Measurements from ENCODE around the gene KRTAP10-2. TPM values are rescaled to one million over a fixed set of nuclear protein-coding genes. Genes with fewer than 3 reads are reported as not detected.

The KRTAP10-2 gene
- total RNA-seq, 6 experiments from 2014 or later: not detected

DNA sequence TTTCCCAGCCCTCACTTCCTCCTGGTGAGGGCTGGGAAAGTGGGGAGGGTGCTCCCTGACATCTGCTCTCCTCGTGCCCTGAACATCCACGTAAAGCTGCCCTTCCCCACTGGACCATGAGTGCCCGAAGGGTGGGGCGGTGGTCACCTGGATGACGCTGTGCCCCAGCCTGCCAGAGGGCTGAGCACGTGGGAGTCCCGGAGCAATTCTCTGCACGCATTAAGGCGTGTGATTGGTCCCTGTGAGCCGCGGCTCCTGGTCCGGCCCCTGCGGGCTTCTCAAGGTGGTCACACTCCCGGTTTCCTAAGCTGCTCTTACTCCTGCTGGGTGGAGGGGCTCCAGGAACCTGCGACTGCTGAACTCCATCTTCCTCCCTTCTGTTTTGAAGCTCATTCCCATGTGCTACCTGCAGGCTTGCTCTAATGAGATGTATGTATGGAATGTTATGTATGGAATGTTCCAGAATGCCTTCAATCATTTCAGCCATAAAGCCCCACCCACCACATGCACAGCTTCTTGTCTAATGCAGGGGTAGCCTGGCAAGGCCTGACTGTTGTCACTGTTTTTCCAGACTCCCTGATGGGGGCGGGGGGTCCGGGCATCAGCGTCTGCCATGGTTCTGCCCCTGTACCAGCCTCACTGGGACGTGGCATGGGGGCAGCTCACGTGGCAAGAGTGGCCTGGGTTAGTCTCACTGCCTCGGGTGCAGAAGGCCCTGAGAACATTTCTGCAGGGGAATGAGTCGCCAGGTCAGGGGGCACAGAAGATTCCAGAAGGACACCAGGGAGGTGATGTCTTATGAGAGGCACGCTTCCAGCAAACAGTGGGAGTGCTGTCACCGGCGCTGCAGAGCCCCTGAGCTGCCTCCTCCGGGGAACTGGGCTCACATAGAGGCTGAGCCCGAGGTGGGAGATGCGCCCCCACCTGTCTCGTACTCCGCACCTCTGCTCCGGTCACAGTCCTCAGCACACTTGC is 30.7 kb downstream of the KRTAP10-2 start:
- no peaks in the 10 kb centered on the region; the same call in none of the 2 replicates for H3K27me3 Mint-ChIP-seq (ENCODE audit: insufficient read depth)
- no peaks in the 10 kb centered on the region for H3K4me1 Mint-ChIP-seq (ENCODE audit: low read depth)
- H3K4me3 Mint-ChIP-seq: no peak overlapping the region
- peaks cover 31% of the 10 kb centered on the region for H3K9me3 Mint-ChIP-seq
- H3K27ac Mint-ChIP-seq: no peak overlapping the region
- no peaks in the 10 kb centered on the region; the same call in 1 of the 2 replicates for H3K36me3 Mint-ChIP-seq (ENCODE audit: low read depth)
- TF ChIP-seq, protein P1, sequence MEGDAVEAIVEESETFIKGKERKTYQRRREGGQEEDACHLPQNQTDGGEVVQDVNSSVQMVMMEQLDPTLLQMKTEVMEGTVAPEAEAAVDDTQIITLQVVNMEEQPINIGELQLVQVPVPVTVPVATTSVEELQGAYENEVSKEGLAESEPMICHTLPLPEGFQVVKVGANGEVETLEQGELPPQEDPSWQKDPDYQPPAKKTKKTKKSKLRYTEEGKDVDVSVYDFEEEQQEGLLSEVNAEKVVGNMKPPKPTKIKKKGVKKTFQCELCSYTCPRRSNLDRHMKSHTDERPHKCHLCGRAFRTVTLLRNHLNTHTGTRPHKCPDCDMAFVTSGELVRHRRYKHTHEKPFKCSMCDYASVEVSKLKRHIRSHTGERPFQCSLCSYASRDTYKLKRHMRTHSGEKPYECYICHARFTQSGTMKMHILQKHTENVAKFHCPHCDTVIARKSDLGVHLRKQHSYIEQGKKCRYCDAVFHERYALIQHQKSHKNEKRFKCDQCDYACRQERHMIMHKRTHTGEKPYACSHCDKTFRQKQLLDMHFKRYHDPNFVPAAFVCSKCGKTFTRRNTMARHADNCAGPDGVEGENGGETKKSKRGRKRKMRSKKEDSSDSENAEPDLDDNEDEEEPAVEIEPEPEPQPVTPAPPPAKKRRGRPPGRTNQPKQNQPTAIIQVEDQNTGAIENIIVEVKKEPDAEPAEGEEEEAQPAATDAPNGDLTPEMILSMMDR (IDR thresholded peaks at IDR 0.05): no peak
- DNase-seq: no peak

DNA sequence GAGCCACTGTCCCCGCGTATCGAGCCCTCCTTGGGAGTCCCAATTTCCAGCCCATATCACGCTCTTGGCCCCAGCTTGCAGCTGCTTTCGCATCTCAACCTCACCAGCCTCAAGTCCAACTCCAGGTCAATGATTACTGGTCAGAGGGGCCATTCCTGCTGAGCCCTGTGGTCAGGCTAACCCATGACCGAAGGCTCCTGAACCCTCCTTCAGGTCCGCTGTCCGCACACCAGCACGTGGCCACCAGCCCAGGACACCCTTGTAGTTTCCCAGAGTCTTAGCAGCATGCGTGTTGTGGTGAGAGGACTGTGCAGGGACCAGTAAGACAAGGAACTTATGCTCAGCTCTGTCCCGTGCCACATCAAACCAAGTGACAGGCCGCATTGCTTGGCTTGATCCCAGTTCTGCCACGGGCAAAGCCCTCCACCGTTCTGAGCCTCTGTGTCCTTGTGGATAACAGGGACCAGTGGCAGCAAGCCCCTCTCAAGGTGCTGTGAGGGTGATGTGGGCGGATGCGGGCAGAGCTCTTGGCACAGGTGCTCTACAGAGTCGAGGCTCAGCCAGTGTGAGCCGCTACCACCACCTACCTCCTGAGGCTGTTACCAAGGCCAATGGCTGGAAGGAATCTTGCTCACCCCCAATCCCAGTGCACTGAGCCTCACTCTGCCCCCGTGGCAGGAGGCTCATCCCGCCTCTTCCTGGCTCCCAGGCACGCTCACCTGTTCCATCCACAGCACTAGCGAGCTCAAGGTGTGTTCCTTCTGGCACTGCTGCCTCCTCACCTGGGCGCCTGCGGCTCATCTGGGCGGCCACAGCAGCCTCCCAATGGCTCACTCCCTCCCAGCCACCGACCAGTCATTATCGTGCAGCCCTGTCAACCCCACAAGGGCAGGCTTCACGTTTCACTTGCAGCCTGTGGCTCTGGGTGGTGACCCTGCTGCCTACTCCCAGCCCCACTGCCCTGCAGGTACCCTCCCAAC is 31.7 kb downstream of the KRTAP10-2 start:
- TF ChIP-seq, protein P1 (IDR thresholded peaks at IDR 0.05): no peak
- no peaks in the 10 kb centered on the region; the same call in 1 of the 2 replicates for H3K36me3 Mint-ChIP-seq (ENCODE audit: low read depth)
- H3K27me3 Mint-ChIP-seq (ENCODE audit: insufficient read depth): no peaks in the 10 kb centered on the region; the same call in none of the 2 replicates
- no peaks in the 10 kb centered on the region for H3K4me1 Mint-ChIP-seq (ENCODE audit: low read depth)
- DNase-seq: no peak
- H3K9me3 Mint-ChIP-seq: peaks cover 38% of the 10 kb centered on the region
- no peak overlapping the region for H3K27ac Mint-ChIP-seq
- no peak overlapping the region for H3K4me3 Mint-ChIP-seq

DNA sequence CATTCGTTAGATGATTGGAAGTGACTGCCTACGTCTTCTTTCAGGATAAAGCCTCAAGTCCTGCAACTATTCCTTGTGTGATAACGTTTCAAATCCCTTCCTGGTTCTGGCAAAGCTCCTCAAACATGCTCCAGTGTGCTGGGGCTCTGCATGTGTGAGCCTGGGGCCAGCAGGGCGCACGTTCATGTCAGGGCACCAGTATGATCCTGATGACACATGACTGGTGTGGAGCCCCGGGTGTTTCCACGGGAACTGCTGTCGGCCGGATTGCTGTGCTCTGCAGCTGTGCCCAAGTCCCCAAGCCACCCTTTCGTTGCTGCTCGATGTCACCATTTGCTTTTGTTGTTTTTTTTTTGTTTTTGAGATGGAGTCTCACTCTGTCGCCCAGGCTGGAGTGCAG is 32.6 kb downstream of the KRTAP10-2 start:
- no peaks in the 10 kb centered on the region; the same call in none of the 2 replicates for H3K27me3 Mint-ChIP-seq (ENCODE audit: insufficient read depth)
- no peaks in the 10 kb centered on the region for H3K4me1 Mint-ChIP-seq (ENCODE audit: low read depth)
- peaks cover 38% of the 10 kb centered on the region for H3K9me3 Mint-ChIP-seq
- H3K4me3 Mint-ChIP-seq: no peak overlapping the region
- no peak for DNase-seq
- no peaks in the 10 kb centered on the region; the same call in 1 of the 2 replicates for H3K36me3 Mint-ChIP-seq (ENCODE audit: low read depth)
- no peak overlapping the region for H3K27ac Mint-ChIP-seq
- TF ChIP-seq, protein P1 (IDR thresholded peaks at IDR 0.05): no peak

DNA sequence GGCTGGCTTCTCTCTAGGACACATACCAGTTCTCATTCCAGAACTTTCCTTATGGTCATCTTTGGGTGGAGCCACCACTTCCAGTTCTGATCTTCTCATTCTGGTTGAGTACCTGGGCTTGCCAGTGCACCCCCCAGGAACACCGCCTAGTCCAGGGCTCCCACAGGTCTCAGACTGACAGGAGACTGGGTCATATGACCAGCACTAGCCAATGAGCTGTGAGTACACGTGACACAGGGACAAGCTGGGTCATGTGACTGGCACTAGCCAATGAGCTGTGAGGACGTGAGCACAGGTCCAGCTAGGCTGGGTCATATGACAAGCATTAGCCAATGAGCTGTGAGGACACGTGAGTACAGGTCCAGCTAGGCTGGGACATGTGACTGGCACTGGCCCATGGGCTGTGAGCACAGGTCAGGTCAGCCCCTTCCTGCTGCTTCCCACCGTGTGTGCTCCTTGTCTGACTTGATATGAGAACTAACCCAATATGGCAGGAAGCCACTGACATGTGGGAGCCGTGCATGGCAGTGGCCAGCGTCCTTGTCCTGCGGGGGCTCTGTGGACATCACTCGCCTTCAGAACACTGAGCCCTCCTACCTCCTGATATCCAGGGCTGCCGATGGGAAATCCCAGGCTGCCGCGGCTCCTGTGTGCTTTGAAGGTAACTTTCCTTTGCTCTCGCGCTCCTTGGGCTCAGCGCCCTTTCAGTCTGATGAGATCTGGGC is 34.0 kb downstream of the KRTAP10-2 start:
- no peaks in the 10 kb centered on the region; the same call in 1 of the 2 replicates for H3K36me3 Mint-ChIP-seq (ENCODE audit: low read depth)
- DNase-seq: no peak
- TF ChIP-seq, protein P1 (IDR thresholded peaks at IDR 0.05): no peak
- H3K4me3 Mint-ChIP-seq: no peak overlapping the region
- H3K27ac Mint-ChIP-seq: no peak overlapping the region
- peaks cover 38% of the 10 kb centered on the region for H3K9me3 Mint-ChIP-seq
- no peaks in the 10 kb centered on the region for H3K4me1 Mint-ChIP-seq (ENCODE audit: low read depth)
- peaks cover 2% of the 10 kb centered on the region for H3K27me3 Mint-ChIP-seq (ENCODE audit: insufficient read depth)

DNA sequence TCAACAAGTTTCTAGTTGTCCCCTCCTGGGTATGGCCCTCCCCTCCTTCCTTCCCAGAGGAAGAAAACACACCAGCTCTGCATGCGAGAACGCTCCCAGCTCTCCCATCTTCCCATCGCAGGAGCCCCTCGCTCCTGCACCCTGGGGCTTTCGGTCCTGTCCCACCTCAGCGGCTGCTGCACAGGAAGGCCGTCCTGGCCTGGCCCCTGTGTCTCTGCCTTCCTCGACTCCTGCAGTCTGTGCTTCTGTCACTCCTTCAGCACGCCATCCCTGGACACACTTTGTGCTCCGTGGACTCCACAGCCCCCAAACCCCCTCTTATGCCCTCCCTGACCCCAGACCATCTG is 34.5 kb downstream of the KRTAP10-2 start:
- Mint-ChIP-seq H3K36me3 (ENCODE audit: low read depth) (no peaks in the 10 kb centered on the region; the same call in 1 of the 2 replicates), H3K27ac (no peak overlapping the region), H3K4me1 (ENCODE audit: low read depth) (no peaks in the 10 kb centered on the region), H3K27me3 (ENCODE audit: insufficient read depth) (peaks cover 6% of the 10 kb centered on the region), H3K4me3 (no peak overlapping the region), H3K9me3 (peaks cover 38% of the 10 kb centered on the region)
- TF ChIP-seq, protein P1 (IDR thresholded peaks at IDR 0.05): no peak
- no peak for DNase-seq
